Aorta (tissue), 5 donors: ENCODE measurements around the gene ADAT3. TPM values are rescaled to one million over a fixed set of nuclear protein-coding genes. Genes with fewer than 3 reads are reported as not detected.

Experiments used
- ATAC-seq: fragments of 200-7000 bp; cut with Tn5 transposase; one replicate; pipeline ENCODE4 v1.9.1; 2022; ENCODE audit warnings: moderate library complexity; ENCODE audit not compliant: low FRiP score
- DNase-seq, 2 donors: peaks; one replicate each; pipeline ENCODE4 v3.0.0-alpha.2; 2020
- H3K27ac ChIP-seq, 2 donors: one replicate each; pipeline ENCODE4 v1.5.1; 2013; ENCODE audit warnings: low read length in 2 of 2, mild to moderate bottlenecking in 2 of 2, moderate library complexity in 2 of 2, control low read depth in 1 of 2, inconsistent platforms in 1 of 2, low read depth in 1 of 2
- H3K27me3 ChIP-seq, 2 donors: one replicate each; pipeline ENCODE4 v1.6.1; 2013; ENCODE audit warnings: control low read depth in 1 of 2, low read length in 1 of 2, mild to moderate bottlenecking in 1 of 2, moderate library complexity in 1 of 2; ENCODE audit not compliant: insufficient read depth in 2 of 2, control insufficient read depth in 1 of 2
- H3K36me3 ChIP-seq, 2 donors: one replicate each; pipeline ENCODE4 v1.6.1; 2013; ENCODE audit warnings: control low read depth in 1 of 2, low read length in 1 of 2, mild to moderate bottlenecking in 1 of 2; ENCODE audit not compliant: insufficient read depth in 2 of 2, control insufficient read depth in 1 of 2
- H3K4me1 ChIP-seq, 2 donors: one replicate each; pipeline ENCODE4 v1.6.1; 2013; ENCODE audit warnings: low read length in 2 of 2, control low read depth in 1 of 2, mild to moderate bottlenecking in 1 of 2, moderate library complexity in 1 of 2; ENCODE audit not compliant: insufficient read depth in 2 of 2, control insufficient read depth in 1 of 2
- H3K4me3 ChIP-seq, 2 donors: one replicate each; pipeline ENCODE4 v1.5.1; 2013; ENCODE audit warnings: low read length in 2 of 2, control low read depth in 1 of 2, mild to moderate bottlenecking in 1 of 2
- H3K9me3 ChIP-seq: one replicate; pipeline ENCODE4 v1.6.1; 2013; ENCODE audit warnings: mild to moderate bottlenecking, low read length; ENCODE audit not compliant: control insufficient read depth
- WGBS, 2 donors: extraction: QIAGEN DNeasy Blood & Tissue Kit; methylation state at CpG; one replicate each; pipeline ENCODE4 v1.1.7; 2013; 5-methylcytosine and 5-hydroxymethylcytosine counted together
- intact Hi-C, 2 donors: fragments of 100-400 bp; cut with DNase I; formaldehyde crosslinking; loops; one replicate each; pipeline versions ENCODE4 v1.14.2 to v1.15.0; 2022
- polyA plus RNA-seq, 2 donors: library from polyadenylated mRNA; stranded (reverse); fragments of 200-250 nt; gene quantifications; one replicate each; pipeline ENCODE4 v1.2.3, GENCODE V29; 2013
- total RNA-seq, 2 donors: library from RNA; stranded (reverse); fragmentation: NEBNext Ultra II Directional; extraction: Animal tissue kit (Norgen Biotek cat#: 25700); gene quantifications; one replicate each; pipeline ENCODE4 v1.2.1, GENCODE V29; 2021
- donor health status: healthy with polysubstance abuse.
- donor health status: Bipolar disorder and iron deficiency.
- donor health status: DM: no; HTN: no; CAD: no.
- donor health status: DM: no; HTN: no; CAD: no.
- donor health status: DM: yes; HTN: yes; CAD: no.

ADAT3 gene
- total and polyA plus RNA-seq, 4 donors, result 1.5 to 5.6 (median 4.4) TPM

DNA sequence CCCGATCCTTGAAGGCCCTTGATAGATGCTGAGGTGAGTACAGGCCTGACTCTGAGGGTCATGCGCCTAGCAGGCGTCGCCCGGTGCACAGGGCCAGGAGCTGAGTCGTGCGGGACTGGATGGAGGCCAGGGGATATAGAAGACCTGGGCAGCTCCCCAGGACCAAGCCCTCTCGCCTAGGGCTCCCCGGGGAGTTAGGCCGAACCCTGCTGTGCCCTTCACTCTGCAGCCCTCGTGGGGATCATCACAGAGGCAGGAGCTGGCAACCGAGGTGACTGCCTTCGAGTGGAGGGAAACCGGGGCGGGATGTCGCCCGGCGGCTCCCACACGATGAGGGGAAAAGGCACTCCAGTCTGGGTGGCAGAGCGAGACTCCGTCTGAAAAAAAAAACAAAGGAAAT, 47.4 kb downstream of the ADAT3 start:
- Histone ChIP-seq H3K9me3 (no peaks in the 10 kb centered on the region), H3K27me3 (no peaks in the 10 kb centered on the region), H3K27ac (no peak overlapping the region), H3K4me3 (no peak overlapping the region), H3K4me1 (no peaks in the 10 kb centered on the region), H3K36me3 (no peaks in the 10 kb centered on the region)
- intact Hi-C loops, result no loop called here
- WGBS, 2 donors, result 75 to 78% methylated on average over 21 of the region's 21 CpGs
- ATAC-seq (no peak), DNase-seq (no peak)

DNA sequence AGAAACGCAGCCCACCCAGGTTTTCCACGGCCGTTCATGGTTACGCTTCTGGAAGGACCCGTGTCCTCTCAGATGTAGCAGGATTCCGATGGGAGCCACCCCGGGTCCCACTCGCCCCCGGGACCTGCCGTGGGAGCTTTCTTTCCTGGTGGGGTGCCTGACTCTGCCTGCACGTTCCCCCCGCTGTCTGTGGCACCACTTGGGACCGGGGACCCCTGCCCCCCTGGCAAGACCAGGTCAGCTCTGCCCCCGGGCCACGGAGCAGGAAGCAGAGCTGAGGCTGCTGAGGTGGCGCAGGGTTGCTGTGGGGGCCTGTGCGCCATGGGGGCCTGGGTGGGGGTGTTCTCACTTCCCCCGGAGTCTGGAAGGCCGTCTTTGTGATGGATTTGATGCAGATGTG, 47.8 kb downstream of the ADAT3 start:
- WGBS, 2 donors, result 81 to 87% methylated on average over 19 of the region's 19 CpGs
- no peaks in the 10 kb centered on the region for H3K4me1 ChIP-seq
- no peak for ATAC-seq
- H3K4me3 ChIP-seq, result no peak overlapping the region
- H3K36me3 ChIP-seq, result no peaks in the 10 kb centered on the region
- no peaks in the 10 kb centered on the region for H3K27me3 ChIP-seq
- H3K9me3 ChIP-seq, result no peaks in the 10 kb centered on the region
- DNase-seq, result no peak
- no peak overlapping the region for H3K27ac ChIP-seq
- intact Hi-C loops, result no loop called here

DNA sequence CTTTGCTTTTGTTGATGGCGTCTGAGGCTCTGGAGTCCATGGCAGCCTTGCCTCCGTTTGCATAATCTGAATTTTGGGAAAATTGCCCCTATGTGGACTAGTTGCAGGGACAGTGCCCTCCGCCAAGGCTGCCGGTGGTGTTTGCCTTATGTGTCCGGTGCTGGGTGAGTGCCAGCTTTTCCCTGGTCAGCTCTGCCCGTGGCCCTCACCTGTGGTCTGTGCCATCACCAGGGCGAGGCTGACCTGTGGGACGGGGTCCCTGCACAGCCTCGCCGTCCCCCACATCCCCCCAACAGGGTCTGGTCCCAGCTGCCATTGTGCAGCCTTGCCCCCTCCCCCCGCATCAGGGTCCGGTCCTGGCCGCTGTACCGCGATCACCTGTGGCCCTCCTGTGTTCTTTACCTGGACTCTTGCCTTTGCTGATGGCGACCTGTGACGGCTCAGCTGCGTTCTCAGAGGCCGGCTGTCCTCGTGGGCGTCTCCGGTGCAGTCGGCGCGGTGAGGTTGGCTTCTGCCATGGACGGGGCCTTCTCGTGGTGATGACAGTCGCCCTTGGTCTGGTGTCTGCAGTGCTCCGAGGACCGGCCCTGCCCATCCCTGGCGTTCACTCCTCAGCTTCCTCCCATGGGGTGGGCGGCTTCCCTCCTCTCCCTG, 48.4 kb downstream of the ADAT3 start:
- 87 to 91% methylated on average over 31 to 32 of the region's 32 CpGs for whole genome bisulfite sequencing, 2 donors
- intact Hi-C loops, result no loop called here
- no peaks in the 10 kb centered on the region for H3K4me1 ChIP-seq
- no peak overlapping the region for H3K4me3 ChIP-seq
- H3K9me3 ChIP-seq, result no peaks in the 10 kb centered on the region
- H3K27me3 ChIP-seq, result no peaks in the 10 kb centered on the region
- DNase-seq (no peak), ATAC-seq (no peak)
- H3K27ac ChIP-seq, result no peak overlapping the region
- H3K36me3 ChIP-seq, result no peaks in the 10 kb centered on the region

DNA sequence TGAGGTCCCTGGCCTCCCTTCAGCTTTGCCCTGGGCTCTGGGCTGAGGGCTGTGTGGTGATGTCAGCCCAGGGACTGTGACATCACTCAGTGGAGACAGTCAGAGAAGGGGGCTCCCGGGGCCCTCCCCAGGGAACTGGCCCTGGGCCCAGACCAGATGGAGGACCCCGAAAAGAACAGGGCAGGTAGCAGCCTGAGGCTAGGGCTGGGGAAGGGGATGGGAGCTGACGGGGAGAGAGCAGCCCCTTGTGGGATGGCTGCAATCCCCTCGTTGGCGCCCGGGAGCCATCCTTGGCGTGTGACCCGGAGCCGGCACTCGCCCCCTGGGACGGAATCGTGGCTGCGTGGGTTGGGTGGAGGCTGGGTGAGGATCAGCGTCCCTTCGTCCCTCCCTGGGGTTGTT, 49.3 kb downstream of the ADAT3 start:
- H3K36me3 ChIP-seq, result no peaks in the 10 kb centered on the region
- ATAC-seq (no peak), DNase-seq (no peak)
- no peaks in the 10 kb centered on the region for H3K9me3 ChIP-seq
- no peak overlapping the region for H3K4me3 ChIP-seq
- 87 to 90% methylated on average over 15 of the region's 15 CpGs for WGBS, 2 donors
- H3K4me1 ChIP-seq, result no peaks in the 10 kb centered on the region
- intact Hi-C loops, result no loop called here
- no peaks in the 10 kb centered on the region for H3K27me3 ChIP-seq
- no peak overlapping the region for H3K27ac ChIP-seq

DNA sequence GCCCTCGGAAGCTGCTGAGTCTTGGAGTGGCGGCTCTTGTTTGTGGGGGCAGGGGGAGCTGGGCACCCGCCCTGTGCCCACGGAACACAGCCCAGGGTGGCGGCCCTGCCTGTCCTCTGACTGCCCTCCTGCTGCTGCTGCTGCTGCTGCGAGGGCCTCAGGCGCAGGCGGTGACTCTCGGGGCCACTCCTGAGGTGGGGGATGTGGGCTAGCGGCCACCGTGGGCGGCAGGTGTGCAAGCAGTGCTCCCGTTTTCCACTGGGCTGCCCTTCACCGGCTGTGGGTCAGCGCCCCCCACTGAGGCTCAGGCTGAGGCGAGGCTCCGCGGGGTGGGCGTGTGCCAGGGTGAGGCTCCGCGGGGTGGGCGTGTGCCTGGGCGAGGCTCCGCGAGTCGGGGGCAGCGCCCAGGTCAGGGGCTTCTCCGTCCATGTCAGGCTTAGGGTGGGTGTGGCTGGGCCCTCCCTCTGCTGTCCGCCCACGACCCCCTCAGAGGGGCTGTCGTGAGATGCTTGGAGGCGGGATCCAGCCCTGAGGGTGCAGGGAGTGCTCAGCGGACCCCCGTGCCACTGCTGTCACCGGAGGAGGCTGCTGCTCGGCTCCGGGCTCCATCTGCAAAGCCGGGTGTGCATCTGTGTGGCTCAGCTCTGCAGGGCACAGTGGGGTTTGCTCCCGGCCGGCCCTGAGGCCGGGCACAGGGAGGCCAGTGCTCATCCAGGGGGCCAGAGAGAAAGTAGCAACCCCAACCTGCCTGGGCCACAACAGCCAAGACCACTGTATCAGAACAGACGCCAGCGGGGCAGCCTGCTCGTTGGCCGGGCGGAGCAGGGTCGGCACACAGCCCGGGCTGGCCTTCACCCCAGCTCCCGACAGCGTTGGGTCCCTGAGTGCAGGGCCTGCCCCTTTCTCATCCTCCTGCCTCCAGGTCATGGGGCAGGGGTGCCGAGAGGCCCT, 50.2 kb downstream of the ADAT3 start:
- 81 to 83% methylated on average over 47 to 51 of the region's 51 CpGs for WGBS, 2 donors
- intact Hi-C loops, result no loop called here
- no peaks in the 10 kb centered on the region for H3K36me3 ChIP-seq
- DNase-seq (no peak), ATAC-seq (peak; percentile 4)
- no peaks in the 10 kb centered on the region for H3K4me1 ChIP-seq
- H3K9me3 ChIP-seq, result no peaks in the 10 kb centered on the region
- H3K27ac ChIP-seq, result no peak overlapping the region
- H3K27me3 ChIP-seq, result no peaks in the 10 kb centered on the region
- H3K4me3 ChIP-seq, result no peak overlapping the region

GRCh38 chr19:1956122-1956494, 50.9 kb downstream of the ADAT3 start:
- Histone ChIP-seq H3K36me3 (no peaks in the 10 kb centered on the region), H3K27ac (no peak overlapping the region), H3K27me3 (no peaks in the 10 kb centered on the region), H3K4me3 (no peak overlapping the region), H3K9me3 (no peaks in the 10 kb centered on the region), H3K4me1 (no peaks in the 10 kb centered on the region)
- ATAC-seq, result no peak
- intact Hi-C loops, result no loop called here
- WGBS, 2 donors, result 89 to 93% methylated on average over 12 of the region's 12 CpGs
- DNase-seq, result no peak

GRCh38 chr19:1956868-1957492, 51.8 kb downstream of the ADAT3 start:
- intact Hi-C loops, result no loop called here
- Histone ChIP-seq H3K4me1 (no peaks in the 10 kb centered on the region), H3K27ac (no peak overlapping the region), H3K4me3 (no peak overlapping the region), H3K36me3 (no peaks in the 10 kb centered on the region), H3K9me3 (no peaks in the 10 kb centered on the region), H3K27me3 (no peaks in the 10 kb centered on the region)
- DNase-seq (no peak), ATAC-seq (no peak)
- WGBS, 2 donors, result 73 to 75% methylated on average over 28 of the region's 28 CpGs

GRCh38 chr19:1957562-1958248, 52.5 kb downstream of the ADAT3 start:
- Histone ChIP-seq H3K4me1 (no peaks in the 10 kb centered on the region), H3K4me3 (no peak overlapping the region)
- intact Hi-C loops, result no loop called here

More at GRCh38 chr19:1957562-1958248, 52.5 kb downstream of the ADAT3 start:
- Histone ChIP-seq H3K9me3 (no peaks in the 10 kb centered on the region), H3K36me3 (no peaks in the 10 kb centered on the region), H3K27ac (no peak overlapping the region), H3K27me3 (no peaks in the 10 kb centered on the region)
- WGBS, 2 donors, result 83 to 86% methylated on average over 38 to 40 of the region's 40 CpGs
- ATAC-seq, result no peak
- DNase-seq, result no peak
